GM12875 (cell line): ENCODE results near the gene SORCS2.

Experiments
- H3K4me3 ChIP-seq: one replicate; pipeline ENCODE4 v1.5.1; 2011; ENCODE audit warnings: low read depth, low read length, control low read depth
- TF ChIP-seq, protein P1 (sequence below): IDR thresholded peaks from 2 replicates; pipeline ENCODE4 v1.5.1; 2011; ENCODE audit warnings: low read depth, mild to moderate bottlenecking, control low read depth, inconsistent platforms, low read length, moderate library complexity, borderline replicate concordance; ENCODE audit not compliant: insufficient read depth

Gene SORCS2

GRCh38 chr4:7315935-7316334 is 123.6 kb downstream of the SORCS2 start:
- H3K4me3 ChIP-seq: no peak overlapping the region
- TF ChIP-seq, protein P1, sequence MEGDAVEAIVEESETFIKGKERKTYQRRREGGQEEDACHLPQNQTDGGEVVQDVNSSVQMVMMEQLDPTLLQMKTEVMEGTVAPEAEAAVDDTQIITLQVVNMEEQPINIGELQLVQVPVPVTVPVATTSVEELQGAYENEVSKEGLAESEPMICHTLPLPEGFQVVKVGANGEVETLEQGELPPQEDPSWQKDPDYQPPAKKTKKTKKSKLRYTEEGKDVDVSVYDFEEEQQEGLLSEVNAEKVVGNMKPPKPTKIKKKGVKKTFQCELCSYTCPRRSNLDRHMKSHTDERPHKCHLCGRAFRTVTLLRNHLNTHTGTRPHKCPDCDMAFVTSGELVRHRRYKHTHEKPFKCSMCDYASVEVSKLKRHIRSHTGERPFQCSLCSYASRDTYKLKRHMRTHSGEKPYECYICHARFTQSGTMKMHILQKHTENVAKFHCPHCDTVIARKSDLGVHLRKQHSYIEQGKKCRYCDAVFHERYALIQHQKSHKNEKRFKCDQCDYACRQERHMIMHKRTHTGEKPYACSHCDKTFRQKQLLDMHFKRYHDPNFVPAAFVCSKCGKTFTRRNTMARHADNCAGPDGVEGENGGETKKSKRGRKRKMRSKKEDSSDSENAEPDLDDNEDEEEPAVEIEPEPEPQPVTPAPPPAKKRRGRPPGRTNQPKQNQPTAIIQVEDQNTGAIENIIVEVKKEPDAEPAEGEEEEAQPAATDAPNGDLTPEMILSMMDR: no peak

- TF ChIP-seq, protein P1: no peak
Measured at GRCh38 chr4:7319024-7319423, 126.7 kb downstream of the SORCS2 start.

GRCh38 chr4:7320206-7320797 is 128.0 kb downstream of the SORCS2 start:
- no peak overlapping the region for H3K4me3 ChIP-seq
- TF ChIP-seq, protein P1: no peak

More at GRCh38 chr4:7319024-7319423, 126.7 kb downstream of the SORCS2 start:
- H3K4me3 ChIP-seq: no peak overlapping the region

DNA sequence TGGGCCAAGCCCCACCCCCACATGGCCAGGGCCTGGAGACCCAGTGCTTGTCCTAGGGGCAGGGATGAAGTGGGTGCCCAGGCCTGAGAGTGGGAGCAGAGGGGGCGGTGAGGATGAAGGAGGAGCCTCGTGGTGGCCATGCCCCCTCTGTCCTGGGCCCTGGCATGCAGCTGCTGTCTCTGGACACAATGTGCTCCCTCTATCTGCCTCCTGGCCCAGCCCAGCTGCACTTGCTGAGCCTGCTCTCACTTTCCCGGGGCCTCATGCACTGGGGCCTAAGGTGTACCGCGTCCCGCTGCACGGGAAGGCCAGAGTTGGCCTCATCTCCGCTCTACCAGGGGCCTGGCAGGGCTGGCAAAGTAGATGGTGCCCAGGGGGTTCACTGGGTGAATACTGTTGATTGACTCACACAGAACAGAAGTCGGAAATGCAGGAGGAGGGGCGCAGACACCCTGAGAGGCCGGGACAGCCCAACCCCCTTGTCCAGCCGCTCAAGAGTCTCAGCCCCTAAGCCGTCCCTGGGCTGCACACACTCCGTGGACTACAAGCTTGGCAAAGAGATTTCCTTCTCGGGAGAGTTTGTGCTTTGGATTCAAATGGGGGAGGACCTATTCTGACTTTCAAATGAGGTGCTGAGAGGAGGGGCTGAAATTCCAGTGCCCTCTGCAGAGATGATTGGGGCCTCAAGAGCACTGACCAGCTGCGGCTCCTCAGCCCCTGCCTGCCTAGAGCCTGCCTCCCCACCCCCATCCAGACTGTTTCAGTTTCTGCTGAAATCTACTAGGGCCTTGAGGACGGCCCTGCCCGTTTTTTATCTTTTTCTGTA is 130.0 kb downstream of the SORCS2 start:
- H3K4me3 ChIP-seq: no peak overlapping the region
- TF ChIP-seq, protein P1: no peak

- TF ChIP-seq, protein P1: no peak
- no peak overlapping the region for H3K4me3 ChIP-seq
Measured at GRCh38 chr4:7323461-7323871, 131.1 kb downstream of the SORCS2 start.

- TF ChIP-seq, protein P1: no peak
- H3K4me3 ChIP-seq: no peak overlapping the region
Measured at GRCh38 chr4:7323872-7324650, 131.7 kb downstream of the SORCS2 start.

DNA sequence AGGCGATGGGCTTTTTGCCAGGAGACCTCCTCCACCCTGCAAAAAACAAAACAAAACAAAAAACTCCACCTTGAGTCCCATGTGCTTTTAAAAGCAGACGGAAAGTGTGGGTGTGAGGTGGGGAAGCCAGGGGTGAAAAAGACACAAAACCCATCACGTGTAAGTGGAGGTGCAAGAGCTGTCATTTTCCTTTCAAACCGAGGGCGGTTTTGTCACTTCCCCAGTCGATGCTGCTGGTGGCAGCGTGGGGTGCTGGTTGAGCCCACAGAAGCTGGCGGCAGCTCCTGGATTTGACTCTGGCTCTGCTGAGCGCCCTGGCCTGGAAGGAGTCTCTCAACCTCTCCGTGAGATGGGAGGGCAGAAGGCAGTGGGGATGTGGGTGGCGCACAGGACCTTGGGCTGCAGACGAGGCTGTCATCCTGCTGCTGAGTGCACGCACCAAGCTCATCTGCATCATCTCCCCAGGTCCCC is 132.3 kb downstream of the SORCS2 start:
- TF ChIP-seq, protein P1: no peak
- no peak overlapping the region for H3K4me3 ChIP-seq
